Caco-2 (cell line): ENCODE results near the gene FUT2. TPM values are rescaled to one million over a fixed set of nuclear protein-coding genes. Genes with fewer than 3 reads are reported as not detected.

Experiments used
- BruUV-seq: library from RNA; stranded (reverse); fragments of 400-500 nt; replicated peaks from 2 replicates; lab custom pipeline; 2021; lab: Mats Ljungman, UMichigan
- CTCF ChIA-PET: fragments of 300-600 bp; sonication (Branson Sonifier 250); formaldehyde crosslinking; loops from one replicate; lab custom pipeline; 2022; ENCODE audit warnings: antibody characterized with exemption; lab: Charles Lee
- POLR2A ChIA-PET: fragments of 300-600 bp; sonication (Branson Sonifier 250); formaldehyde crosslinking; loops from one replicate; lab custom pipeline; 2022; ENCODE audit warnings: antibody characterized with exemption; lab: Charles Lee
- DNase-seq, 2 experiments: peaks; one replicate each; pipeline versions ENCODE4 v3.0.0 to v3.0.0-alpha.2; 2020 to 2022
- H3K27me3 ChIP-seq: replicated peaks from 2 replicates; pipeline ENCODE4 v1.6.0; 2011; ENCODE audit warnings: low read length; ENCODE audit not compliant: control insufficient read depth, insufficient read depth
- H3K36me3 ChIP-seq: 2 replicates; pipeline ENCODE4 v1.5.1; 2011; ENCODE audit warnings: low read length; ENCODE audit not compliant: control insufficient read depth, insufficient read depth
- H3K4me1 ChIP-seq: fragments of 250-450 bp; sonication (Bioruptor Pico); 2 replicates; pipeline ENCODE4 v1.5.1; 2020; ENCODE audit warnings: mild to moderate bottlenecking
- H3K4me3 ChIP-seq: 2 replicates; pipeline ENCODE4 v1.5.1; 2011; ENCODE audit warnings: low read depth, mild to moderate bottlenecking, control low read depth, low read length
- H3K9me3 ChIP-seq: fragments of 250-450 bp; sonication (Bioruptor Pico); 2 replicates; pipeline ENCODE4 v1.5.1; 2020; ENCODE audit warnings: mild to moderate bottlenecking, moderate library complexity
- H3K27ac Mint-ChIP-seq: one replicate; pipeline ENCODE4 v1.8.0; 2022; ENCODE audit warnings: mixed read lengths; ENCODE audit not compliant: unreplicated experiment
- H3K27me3 Mint-ChIP-seq: one replicate; pipeline ENCODE4 v1.8.0; 2022; ENCODE audit warnings: mixed read lengths; ENCODE audit not compliant: insufficient read depth, unreplicated experiment
- H3K36me3 Mint-ChIP-seq: one replicate; pipeline ENCODE4 v1.8.0; 2022; ENCODE audit warnings: mild to moderate bottlenecking, mixed read lengths; ENCODE audit not compliant: insufficient read depth, unreplicated experiment
- H3K4me1 Mint-ChIP-seq: one replicate; pipeline ENCODE4 v1.8.0; 2022; ENCODE audit warnings: low read depth, mixed read lengths; ENCODE audit not compliant: unreplicated experiment
- H3K4me3 Mint-ChIP-seq: one replicate; pipeline ENCODE4 v1.8.0; 2022; ENCODE audit warnings: mild to moderate bottlenecking, moderate library complexity, mixed read lengths; ENCODE audit not compliant: unreplicated experiment
- H3K9me3 Mint-ChIP-seq: one replicate; pipeline ENCODE4 v1.8.0; 2022; ENCODE audit warnings: mixed read lengths; ENCODE audit not compliant: unreplicated experiment
- intact Hi-C: fragments of 100-400 bp; cut with micrococcal nuclease; formaldehyde crosslinking; loops from one replicate; pipeline ENCODE4 v1.10.0; 2022; ENCODE audit not compliant: unreplicated experiment
- total RNA-seq: library from RNA; stranded (reverse); gene quantifications from 2 replicates; pipeline ENCODE4 v1.2.3, GENCODE V29; 2022
- TF ChIP-seq, protein P1 (sequence below), 2 experiments: fragments of 200-600 bp in 1 of 2; IDR thresholded peaks; 1 replicate in 1 of 2; 2 replicates in 1 of 2; pipeline versions ENCODE4 v1.5.1 to v1.8.0; 2011 to 2022; ENCODE audit warnings: antibody characterized with exemption in 1 of 2, control low read depth in 1 of 2, inconsistent platforms in 1 of 2, low read depth in 1 of 2, low read length in 1 of 2, mild to moderate bottlenecking in 1 of 2, moderate library complexity in 1 of 2; ENCODE audit not compliant: insufficient read depth in 1 of 2, severe bottlenecking in 1 of 2, unreplicated experiment in 1 of 2

The FUT2 gene
- total RNA-seq, 1 experiment from 2014 or later = 13.5 TPM

GRCh38 chr19:48740164-48740972, 44.6 kb downstream of the FUT2 start, which contains the start of gene RASIP1:
Gene RASIP1 (minus strand): TSS chr19:48740610. CDS start chr19:48740282, 328 bp downstream.
- Mint-ChIP-seq H3K27me3 (no peaks in the 10 kb centered on the region), H3K36me3 (peaks cover 30% of the 10 kb centered on the region), H3K27ac (no peak within 1 kb of the TSS), H3K4me3 (peak within 1 kb of the TSS; percentile 59), H3K9me3 (no peaks in the 10 kb centered on the region), H3K4me1 (peaks cover 34% of the 10 kb centered on the region)
- BruUV-seq = no TSS peak
- no peak for DNase-seq
- intact Hi-C loops = no loop called here
- TF ChIP-seq, protein P1, sequence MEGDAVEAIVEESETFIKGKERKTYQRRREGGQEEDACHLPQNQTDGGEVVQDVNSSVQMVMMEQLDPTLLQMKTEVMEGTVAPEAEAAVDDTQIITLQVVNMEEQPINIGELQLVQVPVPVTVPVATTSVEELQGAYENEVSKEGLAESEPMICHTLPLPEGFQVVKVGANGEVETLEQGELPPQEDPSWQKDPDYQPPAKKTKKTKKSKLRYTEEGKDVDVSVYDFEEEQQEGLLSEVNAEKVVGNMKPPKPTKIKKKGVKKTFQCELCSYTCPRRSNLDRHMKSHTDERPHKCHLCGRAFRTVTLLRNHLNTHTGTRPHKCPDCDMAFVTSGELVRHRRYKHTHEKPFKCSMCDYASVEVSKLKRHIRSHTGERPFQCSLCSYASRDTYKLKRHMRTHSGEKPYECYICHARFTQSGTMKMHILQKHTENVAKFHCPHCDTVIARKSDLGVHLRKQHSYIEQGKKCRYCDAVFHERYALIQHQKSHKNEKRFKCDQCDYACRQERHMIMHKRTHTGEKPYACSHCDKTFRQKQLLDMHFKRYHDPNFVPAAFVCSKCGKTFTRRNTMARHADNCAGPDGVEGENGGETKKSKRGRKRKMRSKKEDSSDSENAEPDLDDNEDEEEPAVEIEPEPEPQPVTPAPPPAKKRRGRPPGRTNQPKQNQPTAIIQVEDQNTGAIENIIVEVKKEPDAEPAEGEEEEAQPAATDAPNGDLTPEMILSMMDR (IDR thresholded peaks at IDR 0.05; ENCODE audit: insufficient read depth in 1 of 2, low read depth in 1 of 2, low read length in 1 of 2, severe bottlenecking in 1 of 2, unreplicated experiment in 1 of 2) = no peak
- Histone ChIP-seq H3K4me1 (peaks cover 22% of the 10 kb centered on the region), H3K36me3 (no peaks in the 10 kb centered on the region), H3K9me3 (no peaks in the 10 kb centered on the region), H3K4me3 (peak within 1 kb of the TSS; percentile 79), H3K27me3 (no peaks in the 10 kb centered on the region)
- POLR2A ChIA-PET = no interaction called here
- CTCF ChIA-PET = interaction anchor here (0.7 to 2.2 kb wide), 2 partner anchors 20 to 113 kb away, joined by 8 to 9 read pairs; no protein-coding TSS in a partner anchor

GRCh38 chr19:48741129-48741999, 45.6 kb downstream of the FUT2 start:
- BruUV-seq = no TSS peak
- intact Hi-C loops = no loop called here
- Histone ChIP-seq H3K4me1 (peaks cover 22% of the 10 kb centered on the region), H3K36me3 (no peaks in the 10 kb centered on the region), H3K9me3 (no peaks in the 10 kb centered on the region), H3K4me3 (no peak overlapping the region), H3K27me3 (no peaks in the 10 kb centered on the region)
- peak; percentile 57 to 61 for DNase-seq
- Mint-ChIP-seq H3K27me3 (no peaks in the 10 kb centered on the region), H3K4me1 (peaks cover 31% of the 10 kb centered on the region), H3K4me3 (peak overlapping the region; percentile 51), H3K9me3 (no peaks in the 10 kb centered on the region), H3K36me3 (peaks cover 35% of the 10 kb centered on the region), H3K27ac (no peak overlapping the region)
- ChIA-PET POLR2A (no interaction called here), CTCF (interaction anchor here (1.3 kb wide), 1 partner anchor 27 kb away, joined by 4 read pairs; no protein-coding TSS in a partner anchor)
- TF ChIP-seq, protein P1 (IDR thresholded peaks at IDR 0.05; ENCODE audit: insufficient read depth in 1 of 2, low read depth in 1 of 2, low read length in 1 of 2, severe bottlenecking in 1 of 2, unreplicated experiment in 1 of 2) = no peak

DNA sequence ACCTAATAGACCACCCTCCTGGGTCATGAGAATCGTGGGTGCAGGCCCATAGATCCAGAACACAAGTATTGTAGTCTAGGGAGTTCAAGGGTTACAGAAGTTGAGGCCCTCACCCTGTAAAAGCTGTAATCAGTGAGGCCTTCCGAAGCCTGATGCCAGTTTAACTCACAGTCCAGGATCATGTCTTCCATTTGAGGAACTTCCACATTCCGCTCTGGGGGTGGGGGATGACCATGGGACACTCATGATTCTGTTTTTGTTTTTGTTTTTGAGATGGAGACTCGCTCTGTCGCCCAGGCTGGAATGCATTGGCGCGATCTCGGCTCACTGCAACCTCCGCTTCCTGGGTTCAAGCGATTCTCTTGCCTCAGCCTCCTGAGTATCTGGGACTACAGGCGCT, 46.3 kb downstream of the FUT2 start:
- Histone ChIP-seq H3K4me3 (no peak overlapping the region), H3K9me3 (no peaks in the 10 kb centered on the region), H3K36me3 (no peaks in the 10 kb centered on the region), H3K27me3 (no peaks in the 10 kb centered on the region), H3K4me1 (peaks cover 22% of the 10 kb centered on the region)
- TF ChIP-seq, protein P1 (IDR thresholded peaks at IDR 0.05; ENCODE audit: insufficient read depth in 1 of 2, low read depth in 1 of 2, low read length in 1 of 2, severe bottlenecking in 1 of 2, unreplicated experiment in 1 of 2) = no peak
- DNase-seq = no peak
- Mint-ChIP-seq H3K27ac (no peak overlapping the region), H3K9me3 (no peaks in the 10 kb centered on the region), H3K27me3 (no peaks in the 10 kb centered on the region), H3K4me3 (no peak overlapping the region), H3K4me1 (peaks cover 28% of the 10 kb centered on the region), H3K36me3 (peaks cover 37% of the 10 kb centered on the region)
- ChIA-PET POLR2A (no interaction called here), CTCF (interaction anchor here (1.3 kb wide), 1 partner anchor 28 kb away, joined by 4 read pairs; no protein-coding TSS in a partner anchor)
- BruUV-seq = no TSS peak
- intact Hi-C loops = no loop called here
